Measurements from ENCODE around the gene ANKRD35. TPM values are rescaled to one million over a fixed set of nuclear protein-coding genes. Genes with fewer than 3 reads are reported as not detected.

The ANKRD35 gene
- total and polyA plus RNA-seq, 12 donors: 0.28 to 2.1 (median 0.56) TPM

- H3K4me1 ChIP-seq: peaks cover 15 to 40% (median 28%) of the 10 kb centered on the region in 9 donors
- DNase-seq (no peak), ATAC-seq (no peak)
- no peak overlapping the region for H3K4me3 ChIP-seq
- peak overlapping the region in 8 of 10 donors; percentile 67 to 93 (median 84) for H3K27ac ChIP-seq
- no peaks in the 10 kb centered on the region for H3K9me3 ChIP-seq
- 90 to 91% methylated on average over 7 of the region's 7 CpGs for WGBS, 2 donors
- H3K36me3 ChIP-seq: no peaks in the 10 kb centered on the region
- intact Hi-C loops (cut with DNase I): loop anchor here in 8 of 10 donors (2.0 to 10.0 kb wide), 4 partner anchors 35 to 121 kb away; partner anchors contain the start of gene PIAS3 (in 2 of the 8)
- TF ChIP-seq, protein P1, sequence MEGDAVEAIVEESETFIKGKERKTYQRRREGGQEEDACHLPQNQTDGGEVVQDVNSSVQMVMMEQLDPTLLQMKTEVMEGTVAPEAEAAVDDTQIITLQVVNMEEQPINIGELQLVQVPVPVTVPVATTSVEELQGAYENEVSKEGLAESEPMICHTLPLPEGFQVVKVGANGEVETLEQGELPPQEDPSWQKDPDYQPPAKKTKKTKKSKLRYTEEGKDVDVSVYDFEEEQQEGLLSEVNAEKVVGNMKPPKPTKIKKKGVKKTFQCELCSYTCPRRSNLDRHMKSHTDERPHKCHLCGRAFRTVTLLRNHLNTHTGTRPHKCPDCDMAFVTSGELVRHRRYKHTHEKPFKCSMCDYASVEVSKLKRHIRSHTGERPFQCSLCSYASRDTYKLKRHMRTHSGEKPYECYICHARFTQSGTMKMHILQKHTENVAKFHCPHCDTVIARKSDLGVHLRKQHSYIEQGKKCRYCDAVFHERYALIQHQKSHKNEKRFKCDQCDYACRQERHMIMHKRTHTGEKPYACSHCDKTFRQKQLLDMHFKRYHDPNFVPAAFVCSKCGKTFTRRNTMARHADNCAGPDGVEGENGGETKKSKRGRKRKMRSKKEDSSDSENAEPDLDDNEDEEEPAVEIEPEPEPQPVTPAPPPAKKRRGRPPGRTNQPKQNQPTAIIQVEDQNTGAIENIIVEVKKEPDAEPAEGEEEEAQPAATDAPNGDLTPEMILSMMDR (IDR thresholded peaks at IDR 0.05): no peak
- H3K27me3 ChIP-seq: no peaks in the 10 kb centered on the region
Observed at GRCh38 chr1:145893306-145894055, 7.8 kb upstream of the ANKRD35 start.

GRCh38 chr1:145892486-145893087 lies 6.9 kb upstream of the ANKRD35 start:
- H3K4me3 ChIP-seq: peak overlapping the region in 7 of 10 donors; percentile 2 to 28 (median 17)
- no peaks in the 10 kb centered on the region for H3K9me3 ChIP-seq
- ATAC-seq (peak in 6 of 8 donors; percentile 4 to 31 (median 16)), DNase-seq (peak in 1 of 2 donors; percentile 30)
- intact Hi-C loops (cut with DNase I): loop anchor here in 8 of 10 donors (1.0 to 10.0 kb wide), 8 partner anchors 16 to 122 kb away; partner anchors contain the start of genes ITGA10 (in 3 of the 8) and PIAS3 (in 2 of the 8)
- TF ChIP-seq, protein P1 (IDR thresholded peaks at IDR 0.05): no peak
- WGBS, 2 donors: 31 to 40% methylated on average over 3 of the region's 3 CpGs
- no peaks in the 10 kb centered on the region for H3K36me3 ChIP-seq
- H3K4me1 ChIP-seq: peaks cover 15 to 40% (median 28%) of the 10 kb centered on the region in 9 donors
- no peaks in the 10 kb centered on the region for H3K27me3 ChIP-seq
- peak overlapping the region; percentile 67 to 93 (median 82) for H3K27ac ChIP-seq

- Histone ChIP-seq H3K4me3 (peak overlapping the region in 7 of 10 donors; percentile 2 to 28 (median 17)), H3K4me1 (peaks cover 15 to 47% (median 30%) of the 10 kb centered on the region in 9 donors)
Observed at GRCh38 chr1:145891587-145892485, 6.2 kb upstream of the ANKRD35 start.

More at GRCh38 chr1:145891587-145892485, 6.2 kb upstream of the ANKRD35 start:
- no peaks in the 10 kb centered on the region for H3K27me3 ChIP-seq
- peak; percentile 87 to 95 for DNase-seq
- peak overlapping the region; percentile 67 to 93 (median 82) for H3K27ac ChIP-seq
- no peaks in the 10 kb centered on the region for H3K36me3 ChIP-seq
- intact Hi-C loops (cut with DNase I): loop anchor here in 8 of 10 donors (1.0 to 10.0 kb wide), 10 partner anchors 16 to 123 kb away; partner anchors contain the start of genes ITGA10 (in 4 of the 8) and PIAS3 (in 2 of the 8)
- ATAC-seq: peak; percentile 86 to 95 (median 92)
- WGBS, 2 donors: 2 to 6% methylated on average over 6 of the region's 6 CpGs
- H3K9me3 ChIP-seq: no peaks in the 10 kb centered on the region
- TF ChIP-seq, protein P1 (IDR thresholded peaks at IDR 0.05): peak; percentile 91 to 97 (median 94)

Measured in heart right ventricle (tissue), 16 donors.